Kidney tubule cell (primary cell): ENCODE measurements around the gene HERC4.
"Not testable (repeated sequence)": the region's sequence is repeated elsewhere in the genome, so short reads cannot be mapped to it uniquely, and the experiment has no call there.

Experiments used
- DNase-seq: peaks from one replicate; pipeline ENCODE4 v3.0.0-alpha.2; 2018; ENCODE audit warnings: low spot score

Gene HERC4

GRCh38 chr10:67877421-67877820 is 197.7 kb downstream of the HERC4 start:
- DNase-seq = not testable (repeated sequence)

- no peak for DNase-seq
These were observed 199.5 kb downstream of the HERC4 start for GRCh38 chr10:67875340-67876238.
